LNCaP clone FGC (cell line): ENCODE results near the gene XCL1.

Experiments used
- DNase-seq: peaks from one replicate; pipeline ENCODE4 v3.0.0-alpha.2; 2011; ENCODE audit warnings: low read depth
- H3K4me3 ChIP-seq: 2 replicates; pipeline ENCODE4 v1.5.1; 2011; ENCODE audit warnings: mild to moderate bottlenecking, low read depth, low read length, control low read depth
- CTCF ChIP-seq: IDR thresholded peaks from 2 replicates; pipeline ENCODE4 v1.5.1; 2012; ENCODE audit warnings: mild to moderate bottlenecking; ENCODE audit not compliant: control insufficient read depth, insufficient read depth; ENCODE audit errors: extremely low read depth

Gene XCL1

GRCh38 chr1:168617974-168618750 lies 41.8 kb downstream of the XCL1 start:
- no peak overlapping the region for H3K4me3 ChIP-seq
- DNase-seq: no peak
- no peak for TF ChIP-seq CTCF

- no peak for DNase-seq
- no peak for TF ChIP-seq CTCF
- H3K4me3 ChIP-seq: no peak overlapping the region
Measured at GRCh38 chr1:168618886-168619285, 42.5 kb downstream of the XCL1 start.

- no peak for DNase-seq
- H3K4me3 ChIP-seq: no peak overlapping the region
- no peak for TF ChIP-seq CTCF
Measured at GRCh38 chr1:168621356-168621755, 45.0 kb downstream of the XCL1 start.

GRCh38 chr1:168623003-168623828 lies 46.8 kb downstream of the XCL1 start:
- TF ChIP-seq CTCF: no peak
- DNase-seq: no peak
- H3K4me3 ChIP-seq: no peak overlapping the region

DNA sequence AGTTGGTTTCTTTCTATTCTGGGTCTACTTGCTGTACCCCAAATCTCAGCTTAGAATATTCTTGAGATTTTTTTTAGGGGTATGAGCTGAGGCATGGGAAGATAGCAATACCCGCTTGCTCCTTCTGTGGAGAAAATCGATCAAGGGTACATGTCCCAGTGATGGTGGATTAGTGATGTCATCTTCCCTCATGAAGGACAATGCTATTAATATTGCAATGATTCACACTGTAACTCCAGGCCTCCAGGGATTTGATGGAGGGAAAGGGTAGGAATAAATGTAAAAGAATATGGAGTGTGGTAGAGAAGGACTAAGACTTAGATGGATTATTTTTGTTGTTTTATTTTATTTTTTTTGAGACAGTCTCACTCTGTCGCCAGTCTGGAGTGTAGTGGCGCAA lies 47.4 kb downstream of the XCL1 start:
- H3K4me3 ChIP-seq: no peak overlapping the region
- no peak for TF ChIP-seq CTCF
- no peak for DNase-seq

DNA sequence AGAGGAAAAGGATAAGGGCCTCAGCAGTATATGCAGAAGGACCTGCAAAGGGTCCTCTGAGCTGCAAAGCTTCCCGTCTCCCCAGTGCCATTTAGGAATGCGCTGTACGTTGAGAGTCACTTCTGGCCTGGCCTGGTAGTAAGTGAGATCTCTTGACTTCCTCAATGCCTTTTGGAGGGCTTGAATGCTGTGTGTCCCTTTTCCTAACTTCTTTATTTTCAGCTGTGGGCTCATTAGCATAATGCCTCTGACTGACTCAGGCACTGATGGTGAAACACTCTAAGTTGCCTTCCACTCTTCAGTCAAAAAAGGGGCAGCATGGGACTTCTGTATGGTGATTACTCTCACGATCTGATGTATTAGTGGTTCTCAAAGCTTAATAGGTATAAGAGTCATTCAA lies 49.9 kb downstream of the XCL1 start:
- TF ChIP-seq CTCF: no peak
- no peak for DNase-seq
- H3K4me3 ChIP-seq: no peak overlapping the region
